Esophagus muscularis mucosa (tissue), 4 donors: Measurements from ENCODE around the gene KCNQ1.

ENCODE experiments used
- EP300 ChIP-seq: sonication (generic); formaldehyde crosslinking; IDR thresholded peaks from one replicate; pipeline ENCODE4 v1.6.1; 2017; ENCODE audit warnings: antibody characterized with exemption
- POLR2A ChIP-seq: fragments of 450-650 bp; IDR thresholded peaks from one replicate; pipeline ENCODE4 v1.6.1; 2017; ENCODE audit warnings: antibody characterized with exemption, moderate library complexity, mild to moderate bottlenecking, low read depth
- TF ChIP-seq, protein P1 (sequence below), 3 experiments: fragments of 200-600 bp in 2 of 3; fragments of 450-650 bp in 1 of 3; sonication (generic) in 2 of 3; IDR thresholded peaks; one replicate each; pipeline ENCODE4 v1.5.1; 2017 to 2019; ENCODE audit warnings: antibody characterized with exemption in 3 of 3, mild to moderate bottlenecking in 2 of 3, moderate library complexity in 1 of 3

DNA sequence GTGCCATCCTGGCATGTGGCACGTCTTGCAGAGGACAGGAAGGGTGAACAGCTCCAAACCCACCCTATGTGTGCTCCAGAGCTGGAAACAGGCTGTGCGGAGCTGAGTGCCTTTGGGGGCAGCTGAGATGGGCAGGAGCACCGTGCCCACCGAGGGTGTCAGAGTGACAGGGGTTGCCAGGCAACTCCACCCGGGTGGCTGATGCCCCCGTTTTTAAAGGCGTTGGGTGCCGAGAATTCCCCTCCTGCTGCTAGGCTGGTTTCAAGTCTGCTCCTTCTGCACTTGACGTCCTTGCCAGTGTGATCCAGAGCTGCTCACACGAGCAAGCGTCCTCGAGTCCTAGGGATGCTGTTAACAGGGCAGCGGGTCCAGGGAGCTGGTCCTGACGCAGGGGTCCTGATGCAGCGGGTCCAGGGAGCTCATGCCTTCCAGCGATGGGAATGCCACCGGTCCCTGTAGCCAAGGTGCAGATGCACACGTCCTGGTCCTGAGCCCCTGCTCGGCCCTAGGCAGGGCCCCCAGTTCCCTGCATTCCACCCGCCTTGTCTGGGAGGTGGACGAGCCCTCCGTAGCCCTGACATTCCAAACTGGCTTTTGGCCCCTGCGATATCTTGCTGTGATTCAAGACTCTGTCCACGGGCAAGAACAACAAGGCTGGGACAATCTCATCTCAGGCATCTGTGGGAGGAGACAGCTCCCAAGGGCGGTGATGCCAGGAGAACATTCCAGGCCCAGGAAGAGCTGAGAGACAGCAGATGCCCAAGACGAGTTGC lies 4.9 kb downstream of the KCNQ1 start:
- TF ChIP-seq EP300 (no peak), POLR2A (no peak)
- TF ChIP-seq, protein P1, sequence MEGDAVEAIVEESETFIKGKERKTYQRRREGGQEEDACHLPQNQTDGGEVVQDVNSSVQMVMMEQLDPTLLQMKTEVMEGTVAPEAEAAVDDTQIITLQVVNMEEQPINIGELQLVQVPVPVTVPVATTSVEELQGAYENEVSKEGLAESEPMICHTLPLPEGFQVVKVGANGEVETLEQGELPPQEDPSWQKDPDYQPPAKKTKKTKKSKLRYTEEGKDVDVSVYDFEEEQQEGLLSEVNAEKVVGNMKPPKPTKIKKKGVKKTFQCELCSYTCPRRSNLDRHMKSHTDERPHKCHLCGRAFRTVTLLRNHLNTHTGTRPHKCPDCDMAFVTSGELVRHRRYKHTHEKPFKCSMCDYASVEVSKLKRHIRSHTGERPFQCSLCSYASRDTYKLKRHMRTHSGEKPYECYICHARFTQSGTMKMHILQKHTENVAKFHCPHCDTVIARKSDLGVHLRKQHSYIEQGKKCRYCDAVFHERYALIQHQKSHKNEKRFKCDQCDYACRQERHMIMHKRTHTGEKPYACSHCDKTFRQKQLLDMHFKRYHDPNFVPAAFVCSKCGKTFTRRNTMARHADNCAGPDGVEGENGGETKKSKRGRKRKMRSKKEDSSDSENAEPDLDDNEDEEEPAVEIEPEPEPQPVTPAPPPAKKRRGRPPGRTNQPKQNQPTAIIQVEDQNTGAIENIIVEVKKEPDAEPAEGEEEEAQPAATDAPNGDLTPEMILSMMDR (IDR thresholded peaks at IDR 0.05) = no peak
